Esophagus muscularis mucosa (tissue), 4 donors: Measurements from ENCODE around the gene CMTM7.

Experiments
- EP300 ChIP-seq: sonication (generic); formaldehyde crosslinking; IDR thresholded peaks from one replicate; pipeline ENCODE4 v1.6.1; 2017; ENCODE audit warnings: antibody characterized with exemption
- POLR2A ChIP-seq: fragments of 450-650 bp; IDR thresholded peaks from one replicate; pipeline ENCODE4 v1.6.1; 2017; ENCODE audit warnings: antibody characterized with exemption, moderate library complexity, mild to moderate bottlenecking, low read depth
- POLR2AphosphoS5 ChIP-seq, 2 donors: sonication (generic); formaldehyde crosslinking; IDR thresholded peaks; one replicate each; pipeline ENCODE4 v1.6.1; 2017; ENCODE audit warnings: antibody characterized with exemption in 2 of 2
- TF ChIP-seq, protein P1 (sequence below), 3 experiments: fragments of 200-600 bp in 2 of 3; fragments of 450-650 bp in 1 of 3; sonication (generic) in 2 of 3; IDR thresholded peaks; one replicate each; pipeline ENCODE4 v1.5.1; 2017 to 2019; ENCODE audit warnings: antibody characterized with exemption in 3 of 3, mild to moderate bottlenecking in 2 of 3, moderate library complexity in 1 of 3

DNA sequence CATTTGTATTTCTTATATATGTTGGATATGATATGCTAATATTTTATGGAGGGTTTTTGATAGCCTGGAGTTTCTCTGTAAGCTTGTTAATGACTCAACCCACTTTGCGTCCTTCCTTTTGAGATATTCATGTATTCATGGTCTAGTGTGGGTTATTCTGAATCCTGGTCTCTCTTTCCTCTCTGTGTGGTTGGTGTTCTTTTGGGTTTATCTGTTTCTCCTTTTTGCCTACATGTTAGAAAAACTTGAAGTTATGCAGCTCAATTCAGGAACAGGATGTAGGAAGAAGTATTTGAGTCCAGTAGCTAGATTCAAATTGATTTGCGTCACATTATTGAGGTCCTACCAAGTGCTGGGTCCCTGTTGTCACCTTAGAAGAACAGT, 28.1 kb downstream of the CMTM7 start:
- no peak for TF ChIP-seq POLR2A
- TF ChIP-seq, protein P1, sequence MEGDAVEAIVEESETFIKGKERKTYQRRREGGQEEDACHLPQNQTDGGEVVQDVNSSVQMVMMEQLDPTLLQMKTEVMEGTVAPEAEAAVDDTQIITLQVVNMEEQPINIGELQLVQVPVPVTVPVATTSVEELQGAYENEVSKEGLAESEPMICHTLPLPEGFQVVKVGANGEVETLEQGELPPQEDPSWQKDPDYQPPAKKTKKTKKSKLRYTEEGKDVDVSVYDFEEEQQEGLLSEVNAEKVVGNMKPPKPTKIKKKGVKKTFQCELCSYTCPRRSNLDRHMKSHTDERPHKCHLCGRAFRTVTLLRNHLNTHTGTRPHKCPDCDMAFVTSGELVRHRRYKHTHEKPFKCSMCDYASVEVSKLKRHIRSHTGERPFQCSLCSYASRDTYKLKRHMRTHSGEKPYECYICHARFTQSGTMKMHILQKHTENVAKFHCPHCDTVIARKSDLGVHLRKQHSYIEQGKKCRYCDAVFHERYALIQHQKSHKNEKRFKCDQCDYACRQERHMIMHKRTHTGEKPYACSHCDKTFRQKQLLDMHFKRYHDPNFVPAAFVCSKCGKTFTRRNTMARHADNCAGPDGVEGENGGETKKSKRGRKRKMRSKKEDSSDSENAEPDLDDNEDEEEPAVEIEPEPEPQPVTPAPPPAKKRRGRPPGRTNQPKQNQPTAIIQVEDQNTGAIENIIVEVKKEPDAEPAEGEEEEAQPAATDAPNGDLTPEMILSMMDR (IDR thresholded peaks at IDR 0.05): no peak
- TF ChIP-seq EP300: no peak
- no peak for TF ChIP-seq POLR2AphosphoS5 (IDR thresholded peaks at IDR 0.05)
